ENCODE measurements around the gene SPATA31C1.
"Not testable (repeated sequence)": the region's sequence is repeated elsewhere in the genome, so short reads cannot be mapped to it uniquely, and the experiment has no call there.

The SPATA31C1 gene

DNA sequence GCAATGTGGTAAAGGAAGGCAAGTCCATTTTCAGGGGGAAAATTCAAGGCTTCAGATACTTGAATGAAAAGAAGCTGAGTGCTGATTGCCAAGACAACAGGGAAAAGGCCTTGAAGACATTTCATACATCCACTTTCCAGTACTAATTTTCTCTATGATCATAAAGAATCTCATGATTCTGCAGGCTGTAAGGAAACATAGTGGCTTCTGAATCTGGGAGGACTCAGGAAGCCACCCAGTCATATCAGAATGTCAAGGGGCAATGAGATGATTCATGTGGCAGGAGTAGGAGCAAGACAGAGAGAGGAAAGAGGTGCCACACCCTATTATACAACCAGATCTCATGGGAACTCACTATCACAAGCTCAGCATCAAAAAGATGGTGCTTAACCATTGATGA, 11.4 kb downstream of the SPATA31C1 start:
- H3K9ac ChIP-seq (ENCODE audit: low read length); H3K9me3 ChIP-seq (ENCODE audit: insufficient read depth, low read length); H3K4me3 ChIP-seq (ENCODE audit: insufficient read depth, low read length, poor library complexity, severe bottlenecking); H3F3A ChIP-seq (ENCODE audit: insufficient read depth); H4K20me1 ChIP-seq (ENCODE audit: low read depth, low read length); H3K9me2 ChIP-seq (replicated peaks; ENCODE audit: insufficient read depth, low read length); H3K36me3 ChIP-seq (ENCODE audit: low read length); H3K27ac ChIP-seq (ENCODE audit: low read depth, low read length); H3K4me2 ChIP-seq (ENCODE audit: low read depth, low read length, poor library complexity, severe bottlenecking); H3K79me2 ChIP-seq (ENCODE audit: insufficient read depth, low read length); H3K27me3 ChIP-seq (ENCODE audit: low read length); H2AFZ ChIP-seq (ENCODE audit: low read depth, low read length, severe bottlenecking): not testable (repeated sequence)

DNA sequence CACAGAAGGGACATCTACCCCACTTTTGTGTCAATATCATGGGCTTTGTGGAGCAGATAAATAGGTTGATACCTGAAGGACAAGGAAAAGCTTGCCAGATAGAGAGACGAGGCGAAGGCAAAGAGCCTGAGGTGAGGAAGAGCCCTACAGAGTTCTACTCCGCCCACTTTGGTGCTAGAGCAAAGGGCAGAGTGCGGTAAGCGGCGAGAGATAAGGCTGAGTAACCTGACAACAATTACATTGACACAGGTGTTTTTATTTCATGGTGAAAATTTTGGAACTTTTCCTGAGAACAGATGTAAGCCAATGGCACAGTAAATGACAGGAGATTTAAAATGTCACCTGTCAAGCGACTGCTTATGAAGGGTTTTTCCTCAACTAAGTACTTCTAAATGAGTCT, 16.7 kb downstream of the SPATA31C1 start:
- H4K20me1 ChIP-seq (ENCODE audit: low read depth, low read length): not testable (repeated sequence)

DNA sequence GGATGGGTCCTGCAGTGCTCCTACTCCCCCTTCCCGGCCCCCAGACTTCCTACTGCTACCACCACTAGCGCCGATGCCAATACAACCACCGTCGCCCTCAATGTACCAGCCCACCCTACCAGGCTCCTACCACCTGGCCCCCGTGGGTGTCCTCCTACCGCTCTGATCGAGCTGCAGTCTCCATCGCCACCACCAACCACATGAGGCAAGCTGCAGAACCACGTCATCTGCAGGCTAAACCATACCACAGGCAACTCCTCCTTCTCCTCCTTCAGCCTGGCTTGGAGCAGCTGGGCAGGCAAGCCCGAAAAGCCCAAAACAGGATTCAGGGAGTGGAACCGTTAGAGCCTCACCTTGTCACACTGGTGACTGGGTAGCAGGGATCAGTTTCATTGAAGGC, 19.6 kb downstream of the SPATA31C1 start:
- H3K36me3 ChIP-seq (ENCODE audit: low read length); H3K27ac ChIP-seq (ENCODE audit: low read depth, low read length): not testable (repeated sequence)

More for the DNA sequence above, 16.7 kb downstream of the SPATA31C1 start:
- H3F3A ChIP-seq (ENCODE audit: insufficient read depth); H3K9ac ChIP-seq (ENCODE audit: low read length); H3K9me3 ChIP-seq (ENCODE audit: insufficient read depth, low read length); H3K27ac ChIP-seq (ENCODE audit: low read depth, low read length); H3K79me2 ChIP-seq (ENCODE audit: insufficient read depth, low read length); H3K4me3 ChIP-seq (ENCODE audit: insufficient read depth, low read length, poor library complexity, severe bottlenecking); H3K9me2 ChIP-seq (replicated peaks; ENCODE audit: insufficient read depth, low read length); H2AFZ ChIP-seq (ENCODE audit: low read depth, low read length, severe bottlenecking); H3K4me2 ChIP-seq (ENCODE audit: low read depth, low read length, poor library complexity, severe bottlenecking); H3K27me3 ChIP-seq (ENCODE audit: low read length); H3K36me3 ChIP-seq (ENCODE audit: low read length): not testable (repeated sequence)

DNA sequence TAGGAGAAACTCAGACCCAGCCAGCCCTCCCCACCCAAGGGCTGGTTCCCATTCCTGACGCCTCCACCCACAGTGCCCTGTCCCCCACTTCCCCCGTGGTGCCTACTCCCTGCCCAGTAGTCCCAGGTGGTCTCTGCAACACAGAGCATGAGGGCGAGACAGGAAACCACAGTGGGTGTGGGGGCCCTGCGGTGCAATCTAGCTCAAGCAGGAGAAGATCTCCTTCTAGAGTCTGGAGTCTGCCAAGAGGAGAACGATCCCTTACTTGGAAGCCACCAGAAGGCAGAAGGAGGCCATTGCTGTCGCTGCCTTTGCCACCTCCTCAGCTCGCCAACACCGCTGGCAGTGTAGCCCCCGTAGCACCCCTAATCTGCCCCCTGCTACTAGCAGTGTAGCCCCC, 20.2 kb downstream of the SPATA31C1 start:
- not testable (repeated sequence) for H3K27me3 ChIP-seq (ENCODE audit: low read length); H4K20me1 ChIP-seq (ENCODE audit: low read depth, low read length)

More for the DNA sequence above, 19.6 kb downstream of the SPATA31C1 start:
- H3K9me3 ChIP-seq (ENCODE audit: insufficient read depth, low read length); H3K79me2 ChIP-seq (ENCODE audit: insufficient read depth, low read length); H3K27me3 ChIP-seq (ENCODE audit: low read length); H3K9me2 ChIP-seq (replicated peaks; ENCODE audit: insufficient read depth, low read length); H3F3A ChIP-seq (ENCODE audit: insufficient read depth); H2AFZ ChIP-seq (ENCODE audit: low read depth, low read length, severe bottlenecking); H4K20me1 ChIP-seq (ENCODE audit: low read depth, low read length); H3K9ac ChIP-seq (ENCODE audit: low read length); H3K4me3 ChIP-seq (ENCODE audit: insufficient read depth, low read length, poor library complexity, severe bottlenecking); H3K4me2 ChIP-seq (ENCODE audit: low read depth, low read length, poor library complexity, severe bottlenecking): not testable (repeated sequence)

GRCh38 chr9:87938336-87938735, 20.6 kb downstream of the SPATA31C1 start:
- not testable (repeated sequence) for H3K4me3 ChIP-seq (ENCODE audit: insufficient read depth, low read length, poor library complexity, severe bottlenecking); H3K36me3 ChIP-seq (ENCODE audit: low read length); H4K20me1 ChIP-seq (ENCODE audit: low read depth, low read length); H3K9ac ChIP-seq (ENCODE audit: low read length); H2AFZ ChIP-seq (ENCODE audit: low read depth, low read length, severe bottlenecking); H3F3A ChIP-seq (ENCODE audit: insufficient read depth); H3K4me2 ChIP-seq (ENCODE audit: low read depth, low read length, poor library complexity, severe bottlenecking); H3K9me2 ChIP-seq (replicated peaks; ENCODE audit: insufficient read depth, low read length); H3K27me3 ChIP-seq (ENCODE audit: low read length); H3K79me2 ChIP-seq (ENCODE audit: insufficient read depth, low read length); H3K9me3 ChIP-seq (ENCODE audit: insufficient read depth, low read length); H3K27ac ChIP-seq (ENCODE audit: low read depth, low read length)

More for the DNA sequence above, 20.2 kb downstream of the SPATA31C1 start:
- H3K36me3 ChIP-seq (ENCODE audit: low read length); H3K79me2 ChIP-seq (ENCODE audit: insufficient read depth, low read length); H2AFZ ChIP-seq (ENCODE audit: low read depth, low read length, severe bottlenecking); H3K9me3 ChIP-seq (ENCODE audit: insufficient read depth, low read length); H3K9me2 ChIP-seq (replicated peaks; ENCODE audit: insufficient read depth, low read length); H3K4me3 ChIP-seq (ENCODE audit: insufficient read depth, low read length, poor library complexity, severe bottlenecking); H3F3A ChIP-seq (ENCODE audit: insufficient read depth); H3K4me2 ChIP-seq (ENCODE audit: low read depth, low read length, poor library complexity, severe bottlenecking); H3K9ac ChIP-seq (ENCODE audit: low read length); H3K27ac ChIP-seq (ENCODE audit: low read depth, low read length): not testable (repeated sequence)

- not testable (repeated sequence) for H3F3A ChIP-seq (ENCODE audit: insufficient read depth); H2AFZ ChIP-seq (ENCODE audit: low read depth, low read length, severe bottlenecking); H3K9me2 ChIP-seq (replicated peaks; ENCODE audit: insufficient read depth, low read length); H3K27ac ChIP-seq (ENCODE audit: low read depth, low read length); H3K27me3 ChIP-seq (ENCODE audit: low read length); H3K9me3 ChIP-seq (ENCODE audit: insufficient read depth, low read length); H4K20me1 ChIP-seq (ENCODE audit: low read depth, low read length); H3K9ac ChIP-seq (ENCODE audit: low read length); H3K79me2 ChIP-seq (ENCODE audit: insufficient read depth, low read length); H3K4me2 ChIP-seq (ENCODE audit: low read depth, low read length, poor library complexity, severe bottlenecking); H3K36me3 ChIP-seq (ENCODE audit: low read length); H3K4me3 ChIP-seq (ENCODE audit: insufficient read depth, low read length, poor library complexity, severe bottlenecking)
Observed at GRCh38 chr9:87939096-87939495, 21.3 kb downstream of the SPATA31C1 start.
